Neural progenitor cell (in vitro differentiated cells): ENCODE data around the gene NAP1L4. TPM values are rescaled to one million over a fixed set of nuclear protein-coding genes. Genes with fewer than 3 reads are reported as not detected.

Experiments
- DNase-seq: peaks from one replicate; pipeline ENCODE4 v3.0.0-alpha.2; 2016; ENCODE audit warnings: low spot score
- H2AFZ ChIP-seq: fragments of 200-600 bp; sonication (generic); replicated peaks from 2 replicates; pipeline ENCODE4 v1.6.1; 2016; ENCODE audit warnings: antibody characterized with exemption
- H3F3A ChIP-seq: fragments of 200-600 bp; sonication (generic); 2 replicates; pipeline ENCODE4 v1.6.1; 2016; ENCODE audit warnings: antibody characterized with exemption, low read depth
- H3K27ac ChIP-seq: fragments of 200-600 bp; sonication (generic); 2 replicates; pipeline ENCODE4 v1.5.1; 2016; ENCODE audit warnings: mild to moderate bottlenecking
- H3K27me3 ChIP-seq: fragments of 200-600 bp; sonication (generic); 2 replicates; pipeline ENCODE4 v1.6.1; 2016; ENCODE audit warnings: mild to moderate bottlenecking, moderate library complexity
- H3K36me3 ChIP-seq: fragments of 200-600 bp; sonication (generic); 2 replicates; pipeline ENCODE4 v1.5.1; 2016
- H3K4me1 ChIP-seq: fragments of 200-600 bp; sonication (generic); 2 replicates; pipeline ENCODE4 v1.6.1; 2016; ENCODE audit warnings: mixed run types
- H3K4me2 ChIP-seq: fragments of 200-600 bp; sonication (generic); 2 replicates; pipeline ENCODE4 v1.6.1; 2016
- H3K4me3 ChIP-seq: fragments of 200-600 bp; sonication (generic); 2 replicates; pipeline ENCODE4 v1.5.1; 2016
- H3K79me2 ChIP-seq: fragments of 200-600 bp; sonication (generic); 2 replicates; pipeline ENCODE4 v1.6.1; 2016; ENCODE audit warnings: low read depth
- H3K9ac ChIP-seq: fragments of 200-600 bp; sonication (generic); 2 replicates; pipeline ENCODE4 v1.6.1; 2016
- H3K9me3 ChIP-seq: fragments of 200-600 bp; sonication (generic); 2 replicates; pipeline ENCODE4 v1.5.1; 2016; ENCODE audit warnings: low read depth
- H4K20me1 ChIP-seq: fragments of 200-600 bp; sonication (generic); 2 replicates; pipeline ENCODE4 v1.6.1; 2016; ENCODE audit warnings: low read depth
- H3K27ac Mint-ChIP-seq: 3 replicates; pipeline ENCODE4 v1.8.0; 2021; ENCODE audit warnings: mixed read lengths
- H3K27me3 Mint-ChIP-seq: 2 replicates; pipeline ENCODE4 v1.8.0; 2022; ENCODE audit warnings: low read depth, mild to moderate bottlenecking, inconsistent platforms, moderate library complexity, mixed read lengths; ENCODE audit not compliant: insufficient read depth
- H3K36me3 Mint-ChIP-seq: 3 replicates; pipeline ENCODE4 v1.8.0; 2021; ENCODE audit warnings: mixed read lengths
- H3K4me1 Mint-ChIP-seq: 3 replicates; pipeline ENCODE4 v1.8.0; 2021; ENCODE audit warnings: mixed read lengths
- H3K4me3 Mint-ChIP-seq: 3 replicates; pipeline ENCODE4 v1.8.0; 2021; ENCODE audit warnings: mild to moderate bottlenecking, moderate library complexity, mixed read lengths
- H3K9me3 Mint-ChIP-seq: 3 replicates; pipeline ENCODE4 v1.8.0; 2020; ENCODE audit warnings: mixed read lengths
- CTCF ChIP-seq: fragments of 200-600 bp; sonication (generic); IDR thresholded peaks from 2 replicates; pipeline ENCODE4 v1.5.1; 2017; ENCODE audit warnings: antibody characterized with exemption, mild to moderate bottlenecking
- EZH2 ChIP-seq: fragments of 200-600 bp; sonication (generic); IDR thresholded peaks from 2 replicates; pipeline ENCODE4 v1.6.1; 2017; ENCODE audit warnings: antibody characterized with exemption, mild to moderate bottlenecking, moderate library complexity
- EZH2phosphoT487 ChIP-seq: fragments of 200-600 bp; sonication (generic); IDR thresholded peaks from 2 replicates; pipeline ENCODE4 v1.6.1; 2017; ENCODE audit warnings: antibody characterized with exemption
- total RNA-seq: library from RNA; depleted of rRNA; stranded (reverse); fragments of >200 nt; gene quantifications from 2 replicates; pipeline ENCODE4 v1.2.3, GENCODE V29; 2015; ENCODE audit warnings: low replicate concordance

NAP1L4 gene
- total RNA-seq, 1 donor from 2014 or later = 191 TPM

- Mint-ChIP-seq H3K4me3 (no peak overlapping the region), H3K9me3 (peaks cover 3% of the 10 kb centered on the region), H3K4me1 (peaks cover 9% of the 10 kb centered on the region), H3K27ac (no peak overlapping the region), H3K27me3 (peaks cover 23% of the 10 kb centered on the region), H3K36me3 (no peaks in the 10 kb centered on the region)
- H3K79me2 ChIP-seq = no peaks in the 10 kb centered on the region
- no peaks in the 10 kb centered on the region for H3K9me3 ChIP-seq
- no peak overlapping the region for H3K9ac ChIP-seq
- H3K36me3 ChIP-seq = no peaks in the 10 kb centered on the region
- H3K27me3 ChIP-seq = peaks cover 38% of the 10 kb centered on the region
- no peak overlapping the region for H3K4me2 ChIP-seq
- no peak for DNase-seq
- H3K4me1 ChIP-seq = no peaks in the 10 kb centered on the region
- TF ChIP-seq EZH2phosphoT487 = no peak
- TF ChIP-seq CTCF = no peak
- no peak for TF ChIP-seq EZH2
- H2AFZ ChIP-seq = no peak overlapping the region
- no peak overlapping the region for H3K4me3 ChIP-seq
- no peak overlapping the region for H3K27ac ChIP-seq
- peaks cover 3% of the 10 kb centered on the region for H3F3A ChIP-seq
- H4K20me1 ChIP-seq = peaks cover 14% of the 10 kb centered on the region
These were observed 67.1 kb downstream of the NAP1L4 start for GRCh38 chr11:2924821-2925675.

GRCh38 chr11:2924381-2924780, 67.7 kb downstream of the NAP1L4 start:
- no peak overlapping the region for H3K27ac Mint-ChIP-seq
- peaks cover 7% of the 10 kb centered on the region for H3K4me1 Mint-ChIP-seq
- H3F3A ChIP-seq = no peaks in the 10 kb centered on the region
- no peak overlapping the region for H3K9ac ChIP-seq
- TF ChIP-seq EZH2 = no peak
- TF ChIP-seq CTCF = no peak
- TF ChIP-seq EZH2phosphoT487 = no peak
- no peak overlapping the region for H3K4me3 Mint-ChIP-seq
- H2AFZ ChIP-seq = no peak overlapping the region
- peaks cover 32% of the 10 kb centered on the region for H3K27me3 ChIP-seq
- no peak overlapping the region for H3K4me3 ChIP-seq
- H3K9me3 Mint-ChIP-seq = peaks cover 3% of the 10 kb centered on the region
- no peaks in the 10 kb centered on the region for H3K79me2 ChIP-seq
- H3K36me3 Mint-ChIP-seq = no peaks in the 10 kb centered on the region
- DNase-seq = no peak
- H3K4me2 ChIP-seq = no peak overlapping the region
- no peaks in the 10 kb centered on the region for H3K9me3 ChIP-seq
- peaks cover 9% of the 10 kb centered on the region for H4K20me1 ChIP-seq
- H3K4me1 ChIP-seq = no peaks in the 10 kb centered on the region
- H3K27me3 Mint-ChIP-seq = peaks cover 20% of the 10 kb centered on the region
- no peaks in the 10 kb centered on the region for H3K36me3 ChIP-seq
- no peak overlapping the region for H3K27ac ChIP-seq

- TF ChIP-seq EZH2phosphoT487 = no peak
- no peak for TF ChIP-seq CTCF
- TF ChIP-seq EZH2 = no peak
- peaks cover 3% of the 10 kb centered on the region for H3K9me3 Mint-ChIP-seq
- Histone ChIP-seq H2AFZ (no peak overlapping the region), H4K20me1 (peaks cover 9% of the 10 kb centered on the region), H3K4me1 (no peaks in the 10 kb centered on the region), H3K9me3 (no peaks in the 10 kb centered on the region), H3K9ac (no peak overlapping the region), H3K79me2 (no peaks in the 10 kb centered on the region), H3K4me2 (no peak overlapping the region), H3K27me3 (peaks cover 25% of the 10 kb centered on the region), H3F3A (no peaks in the 10 kb centered on the region), H3K27ac (no peak overlapping the region), H3K4me3 (no peak overlapping the region), H3K36me3 (no peaks in the 10 kb centered on the region)
- no peak for DNase-seq
- no peak overlapping the region for H3K4me3 Mint-ChIP-seq
- peaks cover 16% of the 10 kb centered on the region for H3K27me3 Mint-ChIP-seq
- no peak overlapping the region for H3K27ac Mint-ChIP-seq
- H3K4me1 Mint-ChIP-seq = peaks cover 5% of the 10 kb centered on the region
- no peaks in the 10 kb centered on the region for H3K36me3 Mint-ChIP-seq
These were observed 68.4 kb downstream of the NAP1L4 start for GRCh38 chr11:2923446-2924375.
